Retinal pigment epithelial cell (primary cell): ENCODE results near the gene ARMC8.
A peak's percentile ranks its signal among the peaks of the same experiment; 100 is the strongest.

Source experiments
- DNase-seq: peaks from one replicate; pipeline ENCODE4 v3.0.0-alpha.2; 2010; ENCODE audit warnings: low read depth
- H3K4me3 ChIP-seq: 2 replicates; pipeline ENCODE4 v1.5.1; 2011; ENCODE audit warnings: mild to moderate bottlenecking, low read length, control low read depth, moderate library complexity
- TF ChIP-seq, protein P1 (sequence below): conservative IDR thresholded peaks from 2 replicates; pipeline ENCODE4 v1.5.1; 2011; ENCODE audit warnings: low read depth, low read length, control low read depth, inconsistent platforms

ARMC8 gene

DNA sequence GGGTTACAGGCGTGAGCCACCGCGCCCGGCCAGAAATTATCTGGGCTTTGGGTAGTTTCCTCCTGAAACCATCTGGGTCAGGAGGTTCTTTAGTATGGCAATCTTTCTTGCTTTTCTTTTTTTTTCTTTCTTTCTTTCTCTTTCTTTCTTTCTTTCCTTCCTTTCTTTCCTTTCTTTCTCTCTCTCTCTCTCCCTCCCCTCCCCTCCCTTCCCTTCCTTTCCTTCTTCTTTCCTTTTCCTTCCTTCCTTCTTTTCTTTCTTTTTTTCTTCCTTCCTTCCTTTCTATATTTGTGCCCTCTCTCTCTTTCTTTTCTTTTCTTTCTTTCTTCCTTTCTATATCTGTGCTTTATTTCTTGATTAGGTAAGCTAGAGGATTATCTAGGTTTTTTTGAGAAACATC lies 29.4 kb upstream of the ARMC8 start:
- no peak for DNase-seq
- TF ChIP-seq, protein P1, sequence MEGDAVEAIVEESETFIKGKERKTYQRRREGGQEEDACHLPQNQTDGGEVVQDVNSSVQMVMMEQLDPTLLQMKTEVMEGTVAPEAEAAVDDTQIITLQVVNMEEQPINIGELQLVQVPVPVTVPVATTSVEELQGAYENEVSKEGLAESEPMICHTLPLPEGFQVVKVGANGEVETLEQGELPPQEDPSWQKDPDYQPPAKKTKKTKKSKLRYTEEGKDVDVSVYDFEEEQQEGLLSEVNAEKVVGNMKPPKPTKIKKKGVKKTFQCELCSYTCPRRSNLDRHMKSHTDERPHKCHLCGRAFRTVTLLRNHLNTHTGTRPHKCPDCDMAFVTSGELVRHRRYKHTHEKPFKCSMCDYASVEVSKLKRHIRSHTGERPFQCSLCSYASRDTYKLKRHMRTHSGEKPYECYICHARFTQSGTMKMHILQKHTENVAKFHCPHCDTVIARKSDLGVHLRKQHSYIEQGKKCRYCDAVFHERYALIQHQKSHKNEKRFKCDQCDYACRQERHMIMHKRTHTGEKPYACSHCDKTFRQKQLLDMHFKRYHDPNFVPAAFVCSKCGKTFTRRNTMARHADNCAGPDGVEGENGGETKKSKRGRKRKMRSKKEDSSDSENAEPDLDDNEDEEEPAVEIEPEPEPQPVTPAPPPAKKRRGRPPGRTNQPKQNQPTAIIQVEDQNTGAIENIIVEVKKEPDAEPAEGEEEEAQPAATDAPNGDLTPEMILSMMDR: no peak
- no peak overlapping the region for H3K4me3 ChIP-seq

DNA sequence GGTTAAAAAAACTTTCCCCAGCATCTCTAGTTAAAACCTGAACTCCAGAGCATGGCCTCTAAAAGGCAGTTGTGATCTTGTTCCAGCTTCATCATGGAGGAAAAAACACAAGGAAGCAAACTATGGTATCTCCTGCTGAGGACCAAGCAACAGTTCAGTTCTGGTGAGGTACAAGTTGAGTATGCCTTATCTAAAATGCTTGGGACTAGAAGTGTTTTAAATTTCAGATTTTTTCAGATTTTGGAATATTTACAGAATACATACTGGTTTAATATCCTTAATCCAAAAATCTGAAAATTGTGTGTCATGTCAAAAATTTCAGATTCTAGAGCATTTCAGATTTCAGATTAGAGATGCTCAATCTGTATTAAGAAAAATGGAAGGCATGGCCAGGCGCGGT lies 22.0 kb upstream of the ARMC8 start:
- TF ChIP-seq, protein P1: no peak
- no peak overlapping the region for H3K4me3 ChIP-seq
- no peak for DNase-seq

DNA sequence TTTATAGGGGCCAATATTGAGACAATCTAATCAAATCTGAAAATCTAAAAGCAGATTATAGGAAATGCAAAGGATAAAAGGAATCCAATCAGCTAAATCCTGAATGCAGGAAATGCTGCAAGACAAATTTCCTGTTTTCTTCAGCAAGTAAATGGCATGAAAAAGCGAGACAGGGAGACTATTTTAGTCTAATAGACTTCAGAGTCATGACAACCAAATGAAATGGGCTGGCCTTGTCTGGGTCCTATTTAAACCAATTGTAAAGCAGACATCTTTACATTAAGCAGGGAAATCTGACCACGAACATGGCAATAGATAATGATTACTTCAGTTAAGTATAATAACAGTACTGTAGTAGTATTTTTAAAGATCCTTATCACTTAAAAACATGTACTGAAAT lies 14.5 kb upstream of the ARMC8 start:
- TF ChIP-seq, protein P1: no peak
- H3K4me3 ChIP-seq: no peak overlapping the region
- no peak for DNase-seq

DNA sequence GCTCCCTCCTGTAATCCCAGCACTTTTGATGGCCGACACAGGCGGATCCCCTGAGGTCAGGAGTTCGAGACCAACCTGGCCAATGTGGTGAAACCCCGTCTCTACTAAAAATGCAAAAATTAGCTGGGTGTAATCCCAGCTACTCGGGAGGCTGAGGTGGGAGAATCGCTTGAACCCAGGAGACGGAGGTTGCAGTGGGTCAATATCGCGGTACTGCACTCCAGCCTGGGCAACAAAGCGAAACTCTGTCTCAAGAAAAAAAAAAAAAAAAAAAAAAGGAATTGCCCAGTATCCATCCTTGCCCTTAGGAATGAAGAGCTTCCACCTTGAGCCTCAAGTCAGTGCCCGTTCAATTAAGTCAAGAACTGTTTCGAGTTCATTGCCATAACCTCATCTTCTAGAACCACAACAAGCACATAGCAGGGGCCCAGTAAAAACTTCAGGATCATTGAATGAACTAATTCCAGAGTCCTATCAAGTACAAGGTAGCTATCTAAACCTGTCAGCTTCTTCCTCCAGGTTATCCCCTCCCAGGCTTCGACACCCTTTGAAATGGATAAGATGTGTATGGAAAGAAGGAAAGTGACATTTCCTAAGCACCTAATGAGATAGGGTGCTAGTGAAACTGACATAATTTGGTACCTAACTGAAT lies 13.2 kb upstream of the ARMC8 start:
- TF ChIP-seq, protein P1: no peak
- no peak for DNase-seq
- peak overlapping the region; percentile 87 for H3K4me3 ChIP-seq

DNA sequence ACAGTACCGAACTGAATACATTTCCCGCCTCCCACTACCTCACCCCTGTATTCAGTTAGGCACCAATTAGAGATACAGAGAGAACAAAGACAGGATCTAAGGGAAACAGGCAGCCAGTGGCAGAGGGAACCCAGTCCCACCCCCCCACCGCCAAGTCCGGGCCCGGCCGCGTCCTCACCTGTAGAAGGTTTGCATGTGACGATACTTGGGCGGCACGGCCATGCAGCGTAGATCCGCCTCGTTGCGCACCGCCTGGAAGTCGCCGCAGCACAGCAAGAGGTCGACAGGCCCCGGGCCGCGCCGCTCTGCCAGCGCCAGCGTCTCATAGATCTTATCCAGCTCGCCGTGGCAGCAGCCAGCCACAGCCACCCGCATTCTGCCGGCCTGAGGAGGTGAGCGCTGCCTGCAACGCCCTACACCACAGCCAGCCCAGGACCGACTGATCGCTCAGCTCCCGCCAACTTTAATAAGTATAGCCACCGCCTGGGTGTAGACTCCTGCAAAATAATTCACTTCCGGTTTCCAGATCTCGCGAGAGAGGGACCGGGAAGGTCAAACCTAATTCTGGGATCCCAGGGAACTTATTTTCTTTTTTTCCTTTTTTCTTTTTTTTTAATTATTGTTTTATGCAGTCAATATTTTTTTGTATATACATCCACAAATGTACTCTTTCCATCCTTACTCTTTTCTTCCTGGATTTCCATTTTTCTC lies 12.5 kb upstream of the ARMC8 start, which contains the start of gene DBR1:
Gene DBR1 (minus strand): TSS at position 501 of the 711 bp plus-strand sequence. CDS start 126 bp downstream, at position 375.
- DNase-seq: no peak
- peak within 1 kb of the TSS; percentile 87 for H3K4me3 ChIP-seq
- TF ChIP-seq, protein P1: no peak

DNA sequence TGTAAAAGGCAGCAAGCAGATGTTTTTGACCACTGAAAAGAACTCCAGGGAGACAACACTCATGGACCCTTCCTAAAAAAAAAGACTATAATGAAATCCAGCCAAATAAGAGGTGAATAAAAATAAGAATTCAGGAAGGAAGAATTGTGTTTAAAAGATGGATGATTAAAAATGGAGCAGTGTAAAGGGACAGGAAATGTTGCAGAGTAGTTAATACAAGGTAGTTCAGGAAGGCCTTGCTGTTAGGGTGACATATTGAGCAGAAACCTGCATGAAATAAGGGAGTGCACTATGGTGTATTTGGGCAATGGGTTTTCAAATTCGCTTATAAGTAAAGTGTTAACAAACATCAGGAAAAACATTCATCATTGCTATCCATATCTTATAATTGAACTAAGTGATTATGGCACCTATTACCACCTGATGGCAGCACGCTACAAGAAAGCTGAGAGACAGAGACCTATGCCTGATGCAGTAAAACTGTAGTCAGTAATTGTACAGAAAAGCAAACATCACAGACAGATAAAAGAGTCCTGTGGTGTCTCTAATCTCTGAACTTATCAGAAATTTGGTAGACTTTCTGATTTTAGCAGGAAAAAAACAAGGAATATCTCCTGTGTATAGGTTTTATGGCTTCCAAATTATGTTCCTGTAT lies 6.6 kb upstream of the ARMC8 start:
- TF ChIP-seq, protein P1: peak; percentile 49
- no peak for DNase-seq
- H3K4me3 ChIP-seq: no peak overlapping the region
